Measurements from ENCODE around the gene NKD1.
A peak's percentile ranks its signal among the peaks of the same experiment; 100 is the strongest.

DNA sequence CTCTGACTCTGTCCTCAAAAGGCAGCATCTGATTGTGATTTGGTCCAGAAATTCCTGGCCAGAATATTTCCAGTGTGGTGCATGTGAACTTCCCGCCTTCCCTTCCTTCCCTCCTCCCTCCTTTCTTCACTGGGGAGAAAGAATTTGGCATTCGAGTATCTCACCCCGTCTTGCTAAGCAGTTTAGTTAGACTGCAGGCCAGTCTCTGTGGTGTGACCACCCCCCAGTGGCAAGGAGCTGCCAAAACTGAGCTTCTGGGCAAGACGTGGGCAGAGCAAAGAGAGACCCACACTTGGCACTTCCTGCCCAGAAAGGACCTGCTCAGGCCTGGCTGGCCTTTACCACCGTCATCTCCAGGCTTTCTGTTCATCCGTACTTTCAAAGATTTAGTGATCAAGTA is 96.5 kb downstream of the NKD1 start:
- TF ChIP-seq, protein P1, sequence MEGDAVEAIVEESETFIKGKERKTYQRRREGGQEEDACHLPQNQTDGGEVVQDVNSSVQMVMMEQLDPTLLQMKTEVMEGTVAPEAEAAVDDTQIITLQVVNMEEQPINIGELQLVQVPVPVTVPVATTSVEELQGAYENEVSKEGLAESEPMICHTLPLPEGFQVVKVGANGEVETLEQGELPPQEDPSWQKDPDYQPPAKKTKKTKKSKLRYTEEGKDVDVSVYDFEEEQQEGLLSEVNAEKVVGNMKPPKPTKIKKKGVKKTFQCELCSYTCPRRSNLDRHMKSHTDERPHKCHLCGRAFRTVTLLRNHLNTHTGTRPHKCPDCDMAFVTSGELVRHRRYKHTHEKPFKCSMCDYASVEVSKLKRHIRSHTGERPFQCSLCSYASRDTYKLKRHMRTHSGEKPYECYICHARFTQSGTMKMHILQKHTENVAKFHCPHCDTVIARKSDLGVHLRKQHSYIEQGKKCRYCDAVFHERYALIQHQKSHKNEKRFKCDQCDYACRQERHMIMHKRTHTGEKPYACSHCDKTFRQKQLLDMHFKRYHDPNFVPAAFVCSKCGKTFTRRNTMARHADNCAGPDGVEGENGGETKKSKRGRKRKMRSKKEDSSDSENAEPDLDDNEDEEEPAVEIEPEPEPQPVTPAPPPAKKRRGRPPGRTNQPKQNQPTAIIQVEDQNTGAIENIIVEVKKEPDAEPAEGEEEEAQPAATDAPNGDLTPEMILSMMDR (IDR thresholded peaks at IDR 0.05): peak; percentile 59
- TF ChIP-seq EZH2 (IDR thresholded peaks at IDR 0.05; ENCODE audit: borderline replicate concordance, insufficient read depth, low read depth, low read length, poor library complexity, severe bottlenecking): no peak
